GM21381 (cell line): ENCODE data around the gene XIRP1.

Source experiments
- ATAC-seq: cut with Tn5 transposase; IDR thresholded peaks from one replicate; pipeline ENCODE4 v1.9.1; 2021; ENCODE audit warnings: mild to moderate bottlenecking, moderate library complexity; ENCODE audit not compliant: unreplicated experiment

The XIRP1 gene

DNA sequence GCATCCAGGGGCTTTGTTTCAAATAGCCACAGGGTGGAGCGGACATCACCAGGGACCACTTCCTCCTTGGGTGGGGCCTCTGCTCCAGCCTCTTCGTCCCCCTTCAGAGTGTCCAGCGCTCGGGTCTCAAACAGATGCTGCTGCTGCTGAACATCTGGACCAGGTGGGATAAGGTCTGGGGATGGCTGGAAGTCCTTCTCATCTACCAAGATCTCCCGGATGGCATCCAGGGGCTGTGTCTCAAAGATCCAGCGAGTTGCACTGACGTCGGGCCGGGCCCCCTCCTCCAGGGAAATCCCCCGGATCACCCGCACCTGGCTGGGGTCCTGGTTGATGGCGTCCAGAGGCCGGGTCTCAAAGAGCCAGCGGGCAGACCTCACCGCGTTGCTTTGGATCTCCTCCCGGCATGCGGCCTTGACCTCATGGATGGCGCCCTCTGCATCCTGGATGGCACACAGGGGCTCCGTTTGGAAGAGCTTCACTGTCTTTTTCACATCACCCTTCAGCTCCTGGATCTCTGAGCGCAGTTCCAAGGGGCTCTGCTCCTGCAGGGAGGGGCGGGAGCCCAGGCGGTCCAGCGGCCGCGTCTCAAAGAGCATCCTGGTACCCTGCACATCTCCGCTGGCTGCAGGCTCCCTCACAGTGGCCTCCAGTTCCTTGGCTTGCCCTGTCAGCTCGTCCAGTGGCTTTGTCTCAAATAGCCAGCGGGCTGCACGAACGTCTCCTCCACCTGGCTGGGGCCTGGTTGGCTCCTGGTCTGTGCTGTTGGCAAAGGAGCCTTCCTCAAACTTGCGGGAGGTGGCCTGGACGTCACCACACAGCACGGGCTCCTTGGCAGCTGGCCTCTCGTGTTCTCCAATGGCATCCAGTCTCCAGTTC is 3.9 kb downstream of the XIRP1 start:
- ATAC-seq: no peak

DNA sequence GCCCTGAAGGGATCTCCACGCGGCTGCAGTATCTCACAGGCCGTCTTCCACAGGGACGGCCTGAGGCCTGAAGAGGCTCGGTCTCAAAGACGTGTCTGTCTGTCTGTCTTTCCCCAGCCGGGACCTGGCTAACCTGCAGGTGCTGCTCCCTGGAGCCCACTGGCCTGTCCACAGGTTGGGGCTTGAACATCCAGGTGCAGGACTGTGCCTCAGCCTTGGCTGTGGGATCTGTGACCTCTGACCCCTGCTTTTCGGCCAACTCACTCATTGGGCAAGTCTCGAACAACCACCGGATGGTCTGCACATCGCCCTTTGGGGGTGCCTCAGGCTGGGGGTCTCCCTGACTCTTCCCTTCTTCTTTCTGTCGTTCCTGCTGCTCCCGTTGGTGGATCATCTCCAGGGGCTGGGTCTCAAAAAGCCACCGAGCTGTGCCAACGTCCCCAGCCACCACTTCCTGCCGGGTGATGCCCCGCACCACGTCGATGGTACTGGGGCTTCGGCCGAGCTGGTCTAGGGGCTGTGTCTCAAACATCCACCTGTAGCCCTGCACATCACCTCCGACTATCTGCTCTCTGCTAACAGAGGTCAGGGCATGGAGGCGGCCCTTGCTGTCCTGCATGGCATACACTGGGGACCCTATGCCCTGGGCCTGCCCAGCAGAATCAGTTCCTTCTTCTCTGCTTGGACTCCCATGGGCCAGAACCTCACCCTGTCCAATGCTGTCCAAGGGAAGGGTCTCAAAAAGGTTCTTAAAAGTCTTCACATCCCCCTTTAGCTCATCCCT is 4.8 kb downstream of the XIRP1 start:
- no peak for ATAC-seq

DNA sequence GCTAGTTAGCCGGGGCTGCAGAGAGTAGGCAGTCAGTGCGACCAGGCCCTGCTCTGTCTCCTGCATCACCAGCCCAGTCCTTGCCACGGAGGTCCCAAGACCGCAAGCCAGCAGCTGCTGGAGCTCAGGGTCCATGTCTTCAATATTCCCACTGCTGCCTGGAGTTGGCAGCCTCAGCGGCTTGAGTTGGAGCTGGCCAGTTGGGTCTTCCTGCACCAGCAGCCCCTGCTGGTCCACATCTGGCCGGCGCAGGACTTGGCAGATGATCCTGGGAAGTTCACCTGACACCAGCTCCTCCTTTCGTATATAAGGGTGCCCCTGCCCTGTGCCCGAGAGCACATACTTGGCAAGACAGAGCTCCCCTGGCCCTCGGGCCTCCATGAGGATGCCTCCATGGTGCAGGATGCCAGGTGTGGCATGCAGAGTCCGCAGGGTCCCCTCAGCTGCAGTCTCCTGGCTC is 5.7 kb downstream of the XIRP1 start:
- no peak for ATAC-seq

DNA sequence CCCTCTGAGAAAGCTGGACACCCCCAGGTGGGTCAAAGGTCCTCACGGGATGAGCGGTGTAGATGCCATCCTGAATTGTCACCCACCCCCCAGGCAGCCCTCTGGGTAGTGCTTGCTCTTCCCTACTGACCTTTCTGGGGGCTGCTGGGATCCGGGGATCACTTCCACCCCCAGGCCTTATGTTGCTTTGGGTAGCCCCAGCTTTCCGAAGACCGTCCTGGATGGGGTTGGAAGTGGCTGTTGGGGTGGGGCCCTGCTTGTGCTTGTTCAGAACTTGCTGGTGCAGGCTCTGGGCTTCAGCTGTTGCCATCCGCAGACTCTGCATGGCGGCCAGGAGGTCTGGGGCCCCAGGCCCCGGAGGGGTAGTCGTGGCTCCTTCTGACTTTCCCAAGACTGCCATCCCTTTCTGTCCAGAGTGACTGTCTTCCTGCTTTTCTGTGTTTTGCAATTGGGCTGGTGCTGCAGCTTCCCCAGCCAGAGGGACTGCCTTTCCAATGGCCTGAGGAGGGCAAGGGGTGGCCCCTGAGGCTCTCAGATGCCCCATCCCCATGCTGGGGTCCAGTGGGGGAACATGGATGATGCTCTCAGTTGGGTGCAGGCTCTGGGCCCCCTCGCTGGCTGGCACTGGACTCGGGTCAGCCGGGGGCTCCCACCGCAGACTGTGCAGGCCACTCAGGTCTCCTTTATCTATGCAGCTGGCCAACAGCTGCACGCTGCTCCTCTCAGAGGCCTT is 6.3 kb downstream of the XIRP1 start:
- ATAC-seq: no peak

DNA sequence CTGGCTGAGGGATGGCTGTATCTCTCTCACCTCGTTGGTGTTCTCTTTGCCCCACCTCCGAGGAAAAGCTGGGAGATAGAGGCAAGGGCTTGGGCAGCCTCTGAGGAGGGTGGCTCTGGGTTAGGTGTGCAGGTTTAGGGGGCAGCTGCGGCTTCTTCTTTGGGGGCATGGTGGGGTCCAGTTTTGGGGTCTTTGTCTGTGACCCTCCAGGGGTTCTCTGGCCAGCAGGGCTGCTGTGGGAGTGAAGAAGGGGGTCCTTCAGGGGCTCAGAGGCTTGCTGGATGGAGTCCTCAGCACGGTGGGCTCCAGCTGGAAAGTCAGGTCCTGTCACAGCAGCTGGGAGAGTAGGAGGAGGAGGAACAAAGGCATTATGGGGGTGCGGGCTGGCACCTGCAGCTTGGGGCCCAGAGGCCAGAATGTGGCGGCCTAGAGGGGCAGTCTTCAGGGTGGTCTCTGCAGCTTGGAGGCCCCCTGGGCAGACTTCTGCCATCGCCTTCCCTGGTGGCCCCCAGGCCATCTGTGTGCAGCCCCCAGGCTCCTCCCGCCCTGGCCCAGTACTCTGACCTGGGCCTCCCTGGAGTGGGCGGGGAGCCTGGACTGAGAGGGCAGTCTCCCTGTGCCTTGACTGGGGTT is 7.0 kb downstream of the XIRP1 start:
- no peak for ATAC-seq

DNA sequence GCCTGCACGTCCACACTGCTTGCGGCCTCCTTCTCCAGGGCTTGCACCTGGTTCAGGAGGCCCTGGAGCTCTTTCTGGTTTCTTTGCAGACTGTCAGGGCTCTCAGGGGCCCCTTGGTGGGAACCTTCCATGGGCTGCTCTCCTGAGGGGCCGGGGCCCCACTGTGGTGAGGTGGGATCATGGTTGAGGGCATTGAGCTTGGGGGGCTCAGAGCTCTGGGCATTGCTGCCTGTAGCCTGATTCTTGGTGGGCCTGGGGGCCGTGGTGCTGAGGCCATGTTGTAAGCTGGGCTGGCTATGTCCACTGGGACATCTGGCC is 7.5 kb downstream of the XIRP1 start:
- ATAC-seq: no peak

DNA sequence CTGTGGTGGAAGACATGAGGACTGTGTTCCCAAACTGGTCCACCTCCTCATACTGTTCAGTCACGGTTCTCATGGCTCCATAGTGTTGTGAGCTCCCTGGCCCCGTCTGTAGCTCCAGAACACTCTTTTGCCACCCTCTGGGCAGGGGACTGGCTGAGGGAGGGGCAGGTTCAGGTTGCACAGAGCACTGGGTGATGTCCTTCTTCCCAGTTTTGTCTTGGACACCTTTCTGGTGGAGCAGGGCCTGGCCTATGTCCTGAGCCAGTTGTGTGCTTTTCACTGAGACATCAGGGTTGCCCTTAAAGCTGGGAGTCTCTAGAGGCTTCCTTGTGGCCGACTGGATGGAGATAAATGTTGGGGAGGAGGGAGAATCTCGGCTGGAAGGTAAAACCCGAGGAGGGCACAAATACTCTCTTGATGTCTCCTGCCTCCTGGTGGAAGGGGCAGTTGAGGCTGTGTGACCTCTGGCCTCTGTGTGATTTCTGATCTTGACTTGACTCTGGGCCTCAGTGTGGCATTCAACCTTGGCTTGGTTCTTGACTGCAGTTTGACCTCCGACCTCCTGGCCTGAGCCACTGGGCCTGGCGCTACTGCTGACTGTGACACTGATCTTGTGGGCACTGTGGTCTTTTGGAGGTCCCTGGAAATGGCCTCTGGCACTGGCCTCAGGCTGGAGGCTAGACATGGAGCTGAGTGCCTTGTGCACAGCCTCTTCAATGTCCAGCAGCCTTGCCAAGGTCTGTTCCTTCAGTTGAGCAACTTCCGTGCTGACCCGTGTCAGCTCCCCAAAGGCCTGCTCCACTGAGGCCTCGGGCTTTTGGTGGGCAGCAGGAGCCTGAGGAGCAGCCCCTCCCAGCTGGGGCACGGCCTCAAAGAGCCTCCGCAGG is 8.1 kb downstream of the XIRP1 start:
- no peak for ATAC-seq

DNA sequence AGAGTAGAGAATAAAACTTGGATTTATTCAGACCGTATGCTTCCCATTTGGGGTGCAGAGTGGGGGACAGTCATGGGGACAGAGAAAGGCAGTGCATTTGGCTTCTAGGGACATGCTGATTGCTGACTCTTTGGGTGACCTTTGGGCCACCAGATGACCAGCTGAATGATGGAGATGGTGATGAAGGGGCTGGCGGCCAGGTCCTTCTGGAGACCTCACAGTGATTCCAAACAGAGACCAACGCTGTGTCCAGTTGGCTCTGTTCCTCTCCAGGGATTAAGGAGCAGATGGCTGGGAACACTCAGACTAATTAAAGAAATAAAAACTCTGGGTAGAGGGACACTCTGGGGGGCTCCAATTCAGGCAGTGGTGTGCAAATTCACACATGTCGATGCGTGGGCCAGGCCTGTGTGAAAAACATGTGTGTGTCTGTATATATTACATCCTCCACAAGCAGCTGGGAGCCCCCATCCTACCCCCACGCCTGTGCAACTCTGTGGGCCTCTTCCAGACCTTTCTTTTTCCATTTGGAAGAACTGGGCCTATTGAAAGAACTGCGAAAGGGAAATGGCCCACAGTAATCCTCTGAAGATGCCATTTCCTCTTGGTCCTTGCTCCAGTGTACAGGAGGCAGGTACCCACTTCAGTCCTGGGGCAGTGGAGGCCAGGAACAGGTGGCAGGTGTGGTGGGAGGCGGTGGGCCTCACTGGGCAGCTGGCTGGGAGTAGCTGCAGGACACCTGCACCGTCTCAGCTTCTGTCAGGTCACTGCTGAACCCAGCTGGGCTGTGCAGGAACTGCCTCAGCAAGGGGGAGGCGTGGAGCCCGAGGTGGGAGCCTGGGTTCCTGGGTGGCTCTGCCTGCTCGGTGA is 8.9 kb downstream of the XIRP1 start:
- ATAC-seq: no peak

DNA sequence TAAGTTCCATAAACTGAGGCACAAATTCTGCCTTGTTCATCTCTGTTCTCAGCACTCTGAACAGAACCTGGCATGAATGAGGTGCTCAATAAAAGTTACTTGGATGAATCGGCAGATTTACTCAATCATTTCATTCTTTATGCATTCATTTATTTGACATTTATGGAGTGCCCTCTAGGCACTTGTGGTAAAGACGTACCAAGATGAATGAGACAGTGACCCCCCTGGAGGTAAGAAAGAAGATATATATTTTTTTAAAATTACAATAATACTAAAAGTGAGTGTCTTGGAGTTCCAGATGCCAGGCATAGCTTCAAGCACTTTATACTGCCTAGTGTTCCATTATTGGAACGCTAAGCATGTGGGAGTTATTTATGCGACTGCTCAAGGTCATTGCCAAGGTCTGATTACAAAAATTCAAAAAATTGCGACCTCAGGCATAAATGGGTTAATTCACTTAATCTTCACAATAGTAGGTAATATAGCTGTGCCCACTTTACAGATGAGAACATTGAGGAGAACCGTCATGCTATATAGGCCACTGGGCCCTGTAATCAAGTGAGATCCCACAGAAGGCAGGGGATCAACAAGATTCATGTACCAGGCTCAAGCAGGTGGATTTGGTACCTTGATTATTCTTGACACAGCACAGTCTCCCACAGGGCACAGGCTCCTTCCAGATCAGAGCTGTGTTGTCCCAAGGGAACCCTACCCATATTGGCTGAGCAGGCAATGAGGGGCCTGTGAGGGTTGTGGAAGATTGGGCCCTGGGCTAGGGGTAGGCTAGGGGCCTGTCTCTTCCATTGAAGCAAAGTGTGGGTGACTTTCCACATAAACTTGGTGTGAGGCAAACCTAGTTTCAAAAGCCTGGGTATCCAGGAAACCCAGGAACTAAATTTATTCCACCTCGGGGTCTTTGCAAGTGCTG is 10.7 kb downstream of the XIRP1 start:
- ATAC-seq: no peak

DNA sequence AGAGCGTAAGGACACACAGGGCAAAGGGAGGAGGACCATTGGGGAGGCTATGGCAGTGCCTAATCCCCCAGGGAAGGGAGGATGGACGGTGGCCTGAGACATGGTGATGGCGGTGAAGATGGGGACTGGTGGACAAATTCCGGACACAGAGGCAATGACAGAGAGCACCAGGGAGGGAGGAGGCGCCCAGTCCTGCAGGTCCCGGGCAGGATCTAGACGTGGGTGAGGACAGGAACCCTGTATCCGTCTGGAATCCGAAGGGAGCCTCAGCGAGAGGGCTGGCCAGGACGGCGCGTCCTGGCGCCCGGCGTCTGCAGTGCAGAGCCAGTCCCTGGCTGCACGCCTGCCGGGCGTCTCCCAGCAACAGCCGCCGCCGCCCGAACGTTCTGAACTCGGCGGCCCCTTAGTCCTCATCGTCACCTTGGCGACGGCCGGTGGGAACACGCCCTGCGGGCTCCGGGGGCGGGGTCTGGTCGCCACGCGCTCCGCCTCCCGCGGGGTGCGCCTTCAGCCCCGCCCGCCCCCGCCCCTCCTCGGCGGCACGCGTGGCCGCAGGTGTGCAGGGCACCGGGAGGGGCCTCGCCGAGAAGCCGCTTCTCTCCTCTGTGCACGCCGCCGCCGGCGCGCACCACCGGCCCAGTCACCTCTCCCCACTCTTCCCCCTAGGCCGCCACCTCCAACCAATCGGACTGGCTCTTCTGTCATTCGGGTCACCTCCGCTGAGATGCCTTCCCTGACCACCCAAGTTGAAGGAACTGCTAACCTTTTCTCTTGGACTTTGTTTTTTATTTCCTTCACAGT is 11.6 kb downstream of the XIRP1 start:
- peak; percentile 87 for ATAC-seq

DNA sequence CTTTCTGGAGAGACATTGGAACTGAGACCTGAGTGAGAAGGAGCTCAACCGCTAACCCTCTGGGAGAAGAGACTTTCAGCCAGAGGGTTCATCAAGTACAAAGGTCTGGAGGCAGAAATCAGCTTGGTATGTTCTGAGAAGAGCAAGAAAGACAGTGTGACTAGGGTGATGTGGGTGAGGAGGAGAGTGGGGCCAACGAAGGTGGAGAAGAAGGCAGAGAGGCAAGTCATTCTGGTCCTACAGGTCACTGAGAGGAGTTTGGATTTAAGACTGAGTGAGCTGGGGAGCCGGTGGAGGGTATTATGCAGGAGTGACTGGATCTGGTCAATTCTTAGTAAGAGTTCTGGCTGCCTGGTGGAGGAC is 12.2 kb downstream of the XIRP1 start:
- ATAC-seq: no peak

DNA sequence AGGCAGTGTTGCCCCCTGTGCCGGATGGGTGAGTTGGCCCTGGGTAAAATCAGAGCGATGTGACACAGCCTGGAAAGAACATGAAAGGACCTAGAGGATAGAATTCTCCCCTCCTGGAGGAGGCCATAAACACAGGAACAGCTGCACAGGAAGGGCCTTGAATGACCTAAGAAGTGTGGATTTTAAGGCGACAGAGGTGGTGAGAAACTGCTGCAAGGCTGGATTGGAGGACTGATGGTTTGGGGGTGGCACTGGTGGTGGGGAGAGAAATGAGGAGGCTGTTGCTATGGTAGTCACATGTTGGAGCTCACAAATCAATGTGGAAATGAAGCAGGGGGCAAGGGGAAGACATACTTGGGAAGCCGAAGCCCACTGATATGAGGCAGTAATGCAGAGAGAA is 13.8 kb downstream of the XIRP1 start:
- no peak for ATAC-seq

DNA sequence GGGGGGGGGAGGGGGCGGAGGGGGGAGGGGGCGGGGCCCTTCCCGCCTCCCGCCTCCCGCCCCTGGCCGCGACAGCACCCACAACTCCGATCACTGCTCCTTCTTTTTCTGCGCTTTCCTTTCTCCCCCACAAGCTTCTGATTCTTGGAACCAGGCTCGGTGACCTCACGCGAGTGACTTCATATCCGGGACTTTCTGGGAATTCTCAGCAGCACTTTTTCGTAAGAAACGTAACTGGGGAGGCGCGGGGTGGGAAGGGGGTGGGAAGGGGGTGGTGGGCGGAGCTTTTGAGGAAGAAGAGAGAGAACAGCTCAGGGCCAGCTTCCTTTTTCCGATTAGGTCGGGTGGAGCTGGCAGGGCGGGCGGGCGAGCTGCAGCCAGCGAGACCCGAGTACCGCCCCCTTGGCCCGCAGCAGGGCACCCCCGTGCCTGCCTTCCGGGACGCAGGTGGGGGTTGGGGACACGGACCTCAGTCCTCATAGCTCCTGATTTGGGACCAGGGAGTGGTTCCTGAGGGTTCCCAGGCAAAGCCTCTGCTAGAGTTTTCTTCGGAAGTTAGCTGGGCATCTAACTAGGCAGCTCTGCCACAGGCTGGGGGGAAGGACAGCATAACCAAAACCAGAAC is 14.6 kb downstream of the XIRP1 start:
- peak; percentile 51 for ATAC-seq

DNA sequence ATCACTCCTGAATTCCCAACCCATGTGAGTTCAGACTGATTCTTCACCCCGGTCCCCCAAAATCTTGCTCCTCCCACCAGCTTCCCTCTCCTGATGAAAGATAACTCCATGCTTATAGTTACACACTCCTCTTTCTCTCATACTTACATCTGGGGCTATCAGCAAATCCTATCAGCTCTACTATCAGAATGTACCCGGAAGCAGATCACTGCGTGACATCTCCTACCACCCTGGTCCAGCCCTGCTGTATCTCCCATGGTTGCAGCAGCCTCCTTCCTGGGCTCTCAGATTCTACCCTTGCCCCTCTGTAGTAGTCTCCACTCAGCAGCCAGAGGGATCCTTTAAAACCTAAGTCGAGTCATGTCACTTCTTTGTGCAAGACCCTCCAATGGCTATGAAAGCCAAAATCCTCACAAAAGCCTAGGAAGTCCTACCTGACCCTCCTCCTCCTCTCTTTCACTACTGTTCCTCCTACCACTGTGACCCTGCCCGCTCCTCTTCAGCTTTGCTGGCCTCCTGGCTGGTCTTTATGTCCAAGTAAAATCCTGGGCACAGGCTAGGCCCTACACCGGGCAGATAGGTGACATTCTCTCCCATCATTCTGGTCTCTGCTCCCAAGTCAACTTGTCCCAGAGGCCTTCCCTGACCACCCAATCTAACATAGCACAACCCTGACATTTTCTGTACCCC is 16.2 kb downstream of the XIRP1 start:
- no peak for ATAC-seq

DNA sequence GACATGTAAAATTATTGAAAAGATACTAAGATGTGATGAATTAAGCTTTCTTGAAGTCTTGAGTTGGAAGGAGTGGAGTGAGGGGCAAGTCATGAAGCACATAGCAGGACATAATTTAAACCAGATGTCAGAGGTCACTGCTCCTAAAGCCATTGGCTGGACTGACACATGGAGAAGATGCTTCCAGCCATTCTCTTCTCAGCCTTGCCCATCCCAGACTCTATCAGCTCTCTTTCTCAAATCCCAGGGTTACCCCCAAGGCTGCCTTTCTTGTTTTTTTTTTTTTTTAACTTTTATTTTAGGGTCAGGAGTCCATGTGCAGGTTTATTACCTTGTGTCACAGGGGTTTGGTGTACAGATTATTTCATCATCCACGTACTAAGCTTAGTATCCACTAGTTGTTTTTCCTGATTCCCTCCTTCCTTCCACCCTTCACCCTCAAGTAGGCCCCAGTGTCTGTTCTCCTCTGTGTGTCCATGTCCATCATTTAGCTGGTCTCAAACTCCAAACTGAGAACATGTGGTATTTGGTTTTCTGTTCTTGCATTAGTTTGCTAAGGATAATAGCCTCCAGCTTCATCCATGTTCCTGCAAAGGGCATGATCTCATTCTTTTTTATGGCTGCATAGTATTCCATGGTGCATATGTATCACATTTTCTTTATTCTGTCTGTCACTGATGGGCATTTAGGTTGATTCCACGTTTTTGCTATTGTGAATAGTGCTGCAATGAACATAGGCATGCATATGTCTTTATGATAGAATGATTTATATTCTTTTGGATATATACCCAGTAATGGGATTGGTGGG is 18.9 kb downstream of the XIRP1 start:
- no peak for ATAC-seq

DNA sequence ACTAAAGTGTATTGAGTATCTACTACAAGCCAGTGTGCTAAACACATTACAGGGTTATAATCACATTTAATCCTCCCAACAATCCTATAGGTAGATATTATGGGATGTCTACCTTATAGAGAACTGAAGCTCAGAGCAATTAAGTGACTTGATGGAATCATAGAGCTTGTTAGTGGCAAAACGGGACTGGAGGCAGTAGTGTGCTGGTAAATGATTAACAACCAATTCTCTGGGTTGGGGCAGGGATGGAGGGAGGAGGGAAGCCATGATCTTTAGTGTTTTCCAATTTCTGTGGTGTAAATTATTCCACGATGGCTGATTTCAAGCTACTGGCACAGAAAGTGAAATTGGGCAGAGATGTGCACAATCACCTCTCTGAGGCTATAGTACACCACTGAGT is 20.5 kb downstream of the XIRP1 start:
- ATAC-seq: no peak
